DOHH2 (cell line): Measurements from ENCODE around the gene EFHD2.
"Not testable (repeated sequence)": the region's sequence is repeated elsewhere in the genome, so short reads cannot be mapped to it uniquely, and the experiment has no call there.

ENCODE experiments used
- H3F3A ChIP-seq: fragments of 200-600 bp; sonication (generic), shearing (Covaris generic); 2 replicates; pipeline ENCODE4 v1.6.0; 2016; ENCODE audit warnings: antibody characterized with exemption, mild to moderate bottlenecking; ENCODE audit not compliant: control insufficient read depth, insufficient read depth
- H3K27ac ChIP-seq: fragments of 200-600 bp; sonication (generic); 2 replicates; pipeline ENCODE4 v1.5.1; 2014; ENCODE audit warnings: low read depth, mild to moderate bottlenecking, low read length, moderate library complexity
- H3K27me3 ChIP-seq: fragments of 200-600 bp; sonication (generic); 2 replicates; pipeline ENCODE4 v1.6.1; 2014; ENCODE audit warnings: mild to moderate bottlenecking, low read length, mixed read lengths; ENCODE audit not compliant: control insufficient read depth
- H3K36me3 ChIP-seq: fragments of 200-600 bp; sonication (generic); 2 replicates; pipeline ENCODE4 v1.6.1; 2014; ENCODE audit warnings: mild to moderate bottlenecking, low read length, moderate library complexity, mixed read lengths; ENCODE audit not compliant: control insufficient read depth
- H3K4me1 ChIP-seq: fragments of 200-600 bp; sonication (generic); 2 replicates; pipeline ENCODE4 v1.6.1; 2014; ENCODE audit warnings: mild to moderate bottlenecking, low read length, mixed read lengths; ENCODE audit not compliant: control insufficient read depth
- H3K4me2 ChIP-seq: fragments of 200-600 bp; sonication (generic); 2 replicates; pipeline ENCODE4 v1.6.0; 2014; ENCODE audit warnings: mild to moderate bottlenecking, low read length, moderate library complexity
- H3K4me3 ChIP-seq: fragments of 200-600 bp; sonication (generic); 2 replicates; pipeline ENCODE4 v1.5.1; 2014; ENCODE audit warnings: mild to moderate bottlenecking, low read length, mixed read lengths
- H3K79me2 ChIP-seq: fragments of 200-600 bp; sonication (generic); 2 replicates; pipeline ENCODE4 v1.6.1; 2014; ENCODE audit warnings: mild to moderate bottlenecking, low read length, mixed read lengths; ENCODE audit not compliant: control insufficient read depth
- H3K9me2 ChIP-seq: fragments of 200-600 bp; sonication (generic); replicated peaks from 2 replicates; pipeline ENCODE4 v1.6.1; 2014; ENCODE audit warnings: mild to moderate bottlenecking, low read length, mixed read lengths; ENCODE audit not compliant: control insufficient read depth
- H3K9me3 ChIP-seq: fragments of 200-600 bp; sonication (generic); 2 replicates; pipeline ENCODE4 v1.6.1; 2014; ENCODE audit warnings: antibody characterized with exemption, low read length, mixed read lengths; ENCODE audit not compliant: control insufficient read depth, insufficient read depth
- H4K20me1 ChIP-seq: fragments of 200-600 bp; sonication (generic); 2 replicates; pipeline ENCODE4 v1.6.0; 2014; ENCODE audit warnings: low read depth, mild to moderate bottlenecking, antibody characterized with exemption, low read length, moderate library complexity; ENCODE audit not compliant: control insufficient read depth, insufficient read depth
- EZH2phosphoT487 ChIP-seq: fragments of 200-600 bp; sonication (generic); IDR thresholded peaks from 2 replicates; pipeline ENCODE4 v1.6.1; 2017; ENCODE audit warnings: borderline replicate concordance, mild to moderate bottlenecking, antibody characterized with exemption, low read length, moderate library complexity, mixed read lengths
- TF ChIP-seq, protein P1 (sequence below): fragments of 200-600 bp; sonication (generic); IDR thresholded peaks from one replicate; pipeline ENCODE4 v1.5.1; 2014; ENCODE audit warnings: antibody characterized with exemption, mild to moderate bottlenecking, low read depth, low read length; ENCODE audit not compliant: poor library complexity, severe bottlenecking

The EFHD2 gene

DNA sequence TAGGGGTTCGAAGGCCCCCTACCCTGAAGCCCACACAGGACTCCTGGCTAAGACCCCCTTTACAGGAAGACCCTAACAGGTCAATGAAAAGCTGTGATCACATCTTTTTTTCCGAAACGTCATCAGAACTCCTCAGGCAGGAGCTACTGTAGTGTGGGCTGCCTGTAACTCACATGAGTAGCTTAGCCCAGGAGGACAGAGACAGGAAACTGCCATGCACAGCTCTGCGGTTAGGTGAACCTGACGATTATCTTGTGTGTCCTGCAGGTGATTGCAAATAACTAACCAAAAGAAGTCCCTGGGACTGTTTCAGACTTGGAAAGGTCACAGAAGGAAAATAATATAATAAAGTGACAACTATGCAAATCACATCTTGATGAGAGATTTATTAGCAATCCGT lies 62.0 kb downstream of the EFHD2 start:
- not testable (repeated sequence) for H3F3A ChIP-seq, H4K20me1 ChIP-seq, H3K4me3 ChIP-seq, H3K36me3 ChIP-seq, H3K9me2 ChIP-seq, H3K27me3 ChIP-seq, H3K79me2 ChIP-seq, H3K4me2 ChIP-seq, H3K9me3 ChIP-seq, H3K4me1 ChIP-seq, H3K27ac ChIP-seq

DNA sequence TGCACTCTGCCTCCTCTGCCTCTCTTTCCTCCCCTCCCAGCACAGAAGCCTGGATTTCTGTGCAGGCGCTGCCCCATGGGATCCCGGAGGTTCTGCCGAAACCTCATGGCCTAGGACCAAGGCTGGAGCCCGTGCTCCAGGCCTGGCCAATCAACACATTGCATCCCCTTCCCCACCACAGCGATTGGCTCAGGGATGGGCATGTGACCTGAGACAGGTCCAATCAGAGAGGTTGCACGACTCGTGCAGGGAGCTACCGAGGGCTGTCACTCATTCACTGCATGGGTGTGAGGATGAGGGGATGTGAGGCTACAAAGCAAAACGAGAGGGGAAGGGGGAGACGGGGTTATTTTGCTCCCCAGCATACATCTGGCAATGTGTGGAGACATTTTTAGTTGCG lies 62.9 kb downstream of the EFHD2 start:
- TF ChIP-seq EZH2phosphoT487, result no peak
- TF ChIP-seq, protein P1, sequence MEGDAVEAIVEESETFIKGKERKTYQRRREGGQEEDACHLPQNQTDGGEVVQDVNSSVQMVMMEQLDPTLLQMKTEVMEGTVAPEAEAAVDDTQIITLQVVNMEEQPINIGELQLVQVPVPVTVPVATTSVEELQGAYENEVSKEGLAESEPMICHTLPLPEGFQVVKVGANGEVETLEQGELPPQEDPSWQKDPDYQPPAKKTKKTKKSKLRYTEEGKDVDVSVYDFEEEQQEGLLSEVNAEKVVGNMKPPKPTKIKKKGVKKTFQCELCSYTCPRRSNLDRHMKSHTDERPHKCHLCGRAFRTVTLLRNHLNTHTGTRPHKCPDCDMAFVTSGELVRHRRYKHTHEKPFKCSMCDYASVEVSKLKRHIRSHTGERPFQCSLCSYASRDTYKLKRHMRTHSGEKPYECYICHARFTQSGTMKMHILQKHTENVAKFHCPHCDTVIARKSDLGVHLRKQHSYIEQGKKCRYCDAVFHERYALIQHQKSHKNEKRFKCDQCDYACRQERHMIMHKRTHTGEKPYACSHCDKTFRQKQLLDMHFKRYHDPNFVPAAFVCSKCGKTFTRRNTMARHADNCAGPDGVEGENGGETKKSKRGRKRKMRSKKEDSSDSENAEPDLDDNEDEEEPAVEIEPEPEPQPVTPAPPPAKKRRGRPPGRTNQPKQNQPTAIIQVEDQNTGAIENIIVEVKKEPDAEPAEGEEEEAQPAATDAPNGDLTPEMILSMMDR, result no peak
- no peaks in the 10 kb centered on the region for H3F3A ChIP-seq

DNA sequence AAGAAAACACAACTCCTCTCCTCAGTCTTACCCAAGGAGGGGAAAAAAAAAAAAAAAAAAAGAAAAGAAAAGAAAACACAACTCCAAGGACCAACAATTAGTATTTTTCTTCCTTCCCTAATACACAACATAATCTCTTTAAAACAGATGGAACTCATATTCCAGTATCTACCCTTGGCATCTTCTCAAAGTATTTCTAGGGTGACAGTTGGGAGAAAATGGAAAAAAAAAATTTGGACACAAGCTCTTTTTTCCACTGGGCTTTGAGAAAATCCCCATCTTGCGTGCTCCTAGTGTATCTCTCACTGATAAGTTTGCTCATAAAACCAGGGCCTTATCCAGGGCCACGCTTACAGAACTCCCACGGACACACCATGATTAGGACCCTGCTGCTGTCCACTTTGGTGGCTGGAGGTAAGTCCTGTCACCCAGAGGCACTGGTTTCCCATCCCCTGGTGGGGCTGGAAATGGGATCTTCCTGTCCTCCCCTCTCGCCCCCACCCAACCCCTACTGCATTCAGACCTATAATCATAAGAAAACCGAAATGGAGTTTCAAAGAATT lies 66.1 kb downstream of the EFHD2 start, which contains the start of gene CELA2B:
CELA2B (plus strand) TSS at position 353 of the 563 bp plus-strand sequence; CDS start at position 375, 22 bp downstream.
- Histone ChIP-seq H3K79me2 (no peaks in the 10 kb centered on the region), H4K20me1 (no peaks in the 10 kb centered on the region), H3F3A (no peaks in the 10 kb centered on the region), H3K4me1 (no peaks in the 10 kb centered on the region), H3K27ac (no peak within 1 kb of the TSS), H3K4me3 (no peak within 1 kb of the TSS), H3K27me3 (no peaks in the 10 kb centered on the region), H3K36me3 (no peaks in the 10 kb centered on the region), H3K4me2 (no peak within 1 kb of the TSS), H3K9me3 (no peaks in the 10 kb centered on the region), H3K9me2 (no peaks in the 10 kb centered on the region)
- TF ChIP-seq, protein P1, result no peak
- TF ChIP-seq EZH2phosphoT487, result no peak

More for the DNA sequence above, 62.9 kb downstream of the EFHD2 start:
- no peaks in the 10 kb centered on the region for H3K27me3 ChIP-seq
- H4K20me1 ChIP-seq, result no peaks in the 10 kb centered on the region
- H3K4me3 ChIP-seq, result no peak overlapping the region
- H3K9me3 ChIP-seq, result no peaks in the 10 kb centered on the region
- no peak overlapping the region for H3K4me2 ChIP-seq
- no peaks in the 10 kb centered on the region for H3K79me2 ChIP-seq
- H3K9me2 ChIP-seq, result no peaks in the 10 kb centered on the region
- no peaks in the 10 kb centered on the region for H3K4me1 ChIP-seq
- no peaks in the 10 kb centered on the region for H3K36me3 ChIP-seq
- H3K27ac ChIP-seq, result no peak overlapping the region

DNA sequence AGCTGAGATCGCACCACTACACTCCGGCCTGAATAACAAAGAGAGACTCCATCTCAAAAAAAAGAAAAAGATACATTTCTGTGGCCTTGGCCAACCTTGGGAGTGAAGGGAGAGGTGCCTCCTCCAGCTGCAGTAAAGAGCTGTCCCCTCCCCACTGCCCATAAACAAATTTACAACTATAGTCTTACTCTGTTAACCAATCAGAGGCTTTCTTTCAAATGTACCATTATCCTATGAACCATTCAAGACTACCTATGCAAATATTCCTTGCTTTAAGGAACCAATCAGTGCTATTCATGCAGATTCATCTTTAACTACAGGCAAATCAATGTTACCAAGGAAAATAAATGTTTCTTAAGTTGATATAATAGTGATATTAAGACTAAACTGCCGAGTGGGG lies 67.2 kb downstream of the EFHD2 start:
- no peaks in the 10 kb centered on the region for H3K9me3 ChIP-seq
- no peak overlapping the region for H3K4me2 ChIP-seq
- H4K20me1 ChIP-seq, result no peaks in the 10 kb centered on the region
- no peaks in the 10 kb centered on the region for H3K27me3 ChIP-seq
- H3K36me3 ChIP-seq, result no peaks in the 10 kb centered on the region
- H3F3A ChIP-seq, result no peaks in the 10 kb centered on the region
- no peaks in the 10 kb centered on the region for H3K79me2 ChIP-seq
- no peak overlapping the region for H3K4me3 ChIP-seq
- H3K4me1 ChIP-seq, result no peaks in the 10 kb centered on the region
- H3K27ac ChIP-seq, result no peak overlapping the region
- no peaks in the 10 kb centered on the region for H3K9me2 ChIP-seq
- no peak for TF ChIP-seq EZH2phosphoT487
- TF ChIP-seq, protein P1, result no peak
